ENCODE measurements around the gene PRG2. TPM values are rescaled to one million over a fixed set of nuclear protein-coding genes. Genes with fewer than 3 reads are reported as not detected.
"Not testable (repeated sequence)": the region's sequence is repeated elsewhere in the genome, so short reads cannot be mapped to it uniquely, and the experiment has no call there.

Gene PRG2
- total RNA-seq, 1 donor from 2014 or later, result not detected

DNA sequence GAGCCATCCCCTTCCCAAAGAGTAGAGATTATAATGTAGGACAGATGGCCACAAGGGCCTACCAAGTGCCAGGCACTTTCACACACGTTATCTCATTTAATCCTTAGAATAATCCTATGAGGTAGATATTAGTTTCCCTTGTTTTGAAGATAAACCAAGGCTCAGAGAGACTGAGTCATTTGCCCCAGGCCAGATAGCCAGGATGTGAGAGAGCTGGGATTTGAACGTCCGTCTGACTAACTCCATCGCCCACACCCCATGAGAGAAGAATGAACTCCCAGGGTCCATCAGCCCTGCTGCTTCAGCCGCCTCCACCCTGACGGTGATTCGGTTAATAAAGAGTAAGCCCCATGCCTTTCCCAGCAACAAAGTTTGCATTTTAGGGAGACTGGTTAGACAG is 20.2 kb downstream of the PRG2 start:
- DNase-seq (ENCODE audit: low read depth), result no peak

- no peak for DNase-seq (ENCODE audit: low read depth)
Measured at GRCh38 chr11:57368845-57369232, 21.6 kb downstream of the PRG2 start.

DNA sequence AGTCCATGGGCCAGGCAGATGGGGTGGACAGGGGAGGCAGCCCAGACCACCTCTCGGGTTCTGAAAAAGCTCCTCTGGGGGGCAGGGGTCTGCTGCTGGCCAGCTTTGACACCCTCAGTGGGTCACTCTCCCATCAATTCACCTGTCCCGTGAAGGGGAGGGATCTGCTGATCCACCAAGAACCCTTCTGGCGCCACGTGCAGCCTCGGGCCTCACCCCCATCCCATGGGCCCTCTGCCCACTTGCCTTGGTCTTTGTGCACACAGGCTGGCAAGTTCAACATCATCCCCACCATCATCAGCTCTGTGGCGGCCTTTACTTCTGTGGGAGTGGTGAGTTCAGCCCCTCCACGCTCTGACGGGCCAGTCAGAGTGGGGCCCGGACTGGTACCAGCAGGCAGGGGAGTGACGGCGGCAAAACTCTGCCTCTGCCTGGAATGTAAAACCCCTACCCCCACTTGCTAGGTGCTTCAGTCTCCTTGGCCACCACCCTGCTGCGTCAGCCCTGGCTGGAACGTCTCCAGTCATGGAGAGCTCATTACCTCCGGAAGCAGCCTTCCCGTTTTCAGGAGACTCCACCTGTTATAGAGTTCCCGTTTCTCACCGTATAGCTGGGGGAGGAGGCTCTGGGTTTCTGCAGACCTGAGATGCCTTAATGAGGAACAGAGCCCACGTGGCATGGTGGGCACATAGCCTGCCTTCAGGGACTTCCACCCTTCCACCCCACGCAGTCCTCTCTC is 22.2 kb downstream of the PRG2 start:
- no peak for DNase-seq (ENCODE audit: low read depth)

DNA sequence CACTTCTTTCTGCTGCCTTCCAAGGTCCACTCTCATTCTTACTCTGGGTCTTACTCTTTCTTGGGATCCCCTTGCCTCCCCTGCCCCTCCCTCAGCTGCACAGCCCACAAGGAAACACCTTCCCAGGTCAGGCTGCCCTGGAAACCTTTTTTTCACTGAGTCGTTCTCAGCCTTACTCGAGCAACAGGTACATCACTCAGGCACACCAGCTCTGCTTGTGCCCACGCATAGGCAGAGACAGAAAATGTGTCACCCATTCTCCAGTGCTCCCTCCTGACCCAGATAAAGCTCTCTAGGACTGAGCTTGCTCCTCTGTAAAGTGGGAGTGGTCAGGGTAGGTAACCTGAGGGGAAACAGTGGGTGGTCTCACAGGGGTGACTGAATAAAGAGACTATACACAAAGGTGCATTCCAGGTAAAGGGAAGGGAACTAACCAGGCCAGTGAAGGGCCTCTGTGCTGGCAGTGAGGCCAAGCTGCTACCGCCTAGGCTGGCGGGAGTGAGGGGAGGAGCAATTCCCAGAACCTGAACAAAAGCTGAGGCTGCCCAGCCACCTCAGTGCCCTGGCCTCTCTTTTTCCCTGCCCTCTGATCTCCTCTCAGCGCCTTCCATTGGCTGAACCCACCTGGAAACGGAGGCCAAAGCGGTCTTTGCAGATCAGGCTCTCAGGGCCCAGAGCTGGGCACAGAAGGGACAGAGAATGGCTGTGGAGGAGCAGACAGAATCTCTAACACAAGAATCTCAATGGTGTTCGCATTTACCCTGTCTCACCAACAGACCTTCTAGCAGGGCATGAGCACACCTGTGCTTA is 25.4 kb downstream of the PRG2 start:
- DNase-seq (ENCODE audit: low read depth), result no peak

DNA sequence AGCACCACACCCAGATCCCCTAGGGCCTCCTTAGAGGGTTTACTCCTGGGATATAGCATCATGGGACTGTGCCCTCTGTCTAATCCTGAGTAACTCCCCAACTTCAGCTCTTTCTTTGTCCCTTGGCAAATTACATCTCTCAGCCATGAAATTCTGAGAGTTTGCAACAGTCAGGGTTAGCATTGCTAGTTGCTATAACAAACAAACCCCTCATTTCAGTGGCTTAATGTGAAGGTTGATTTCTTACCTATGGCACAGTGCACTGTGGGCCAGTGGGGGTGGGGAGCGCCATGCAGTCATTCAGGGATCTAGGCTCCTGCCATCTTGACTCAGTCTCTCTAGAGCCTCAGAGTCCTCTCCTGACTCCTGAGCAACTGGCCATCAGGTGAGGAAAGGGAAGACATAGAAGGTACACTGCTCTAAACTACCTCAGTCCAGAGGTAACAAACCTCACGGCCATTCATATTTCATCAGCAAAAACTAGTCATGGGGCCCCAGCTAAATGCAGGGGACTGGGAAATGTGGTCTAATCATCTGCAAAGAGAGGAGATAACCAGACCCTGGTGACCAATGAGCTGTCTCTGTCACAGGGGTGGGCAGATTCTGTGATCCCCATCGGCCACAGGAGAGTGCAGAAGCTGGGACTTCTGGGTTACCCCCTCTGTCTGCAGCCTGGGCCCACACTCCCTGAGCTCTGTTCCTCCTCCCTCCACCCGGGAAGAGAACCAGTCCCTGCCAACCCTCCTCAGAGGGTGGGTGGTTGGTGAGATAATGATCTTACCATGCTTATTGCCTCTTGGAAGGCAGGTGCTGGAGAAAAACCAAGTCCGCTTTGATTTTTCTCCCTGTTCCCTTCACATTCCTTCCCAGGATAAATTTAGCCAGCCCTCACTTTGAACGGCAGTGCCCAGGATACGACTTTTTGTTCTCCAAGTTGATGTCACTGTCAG is 27.0 kb downstream of the PRG2 start:
- DNase-seq (ENCODE audit: low read depth), result no peak

DNA sequence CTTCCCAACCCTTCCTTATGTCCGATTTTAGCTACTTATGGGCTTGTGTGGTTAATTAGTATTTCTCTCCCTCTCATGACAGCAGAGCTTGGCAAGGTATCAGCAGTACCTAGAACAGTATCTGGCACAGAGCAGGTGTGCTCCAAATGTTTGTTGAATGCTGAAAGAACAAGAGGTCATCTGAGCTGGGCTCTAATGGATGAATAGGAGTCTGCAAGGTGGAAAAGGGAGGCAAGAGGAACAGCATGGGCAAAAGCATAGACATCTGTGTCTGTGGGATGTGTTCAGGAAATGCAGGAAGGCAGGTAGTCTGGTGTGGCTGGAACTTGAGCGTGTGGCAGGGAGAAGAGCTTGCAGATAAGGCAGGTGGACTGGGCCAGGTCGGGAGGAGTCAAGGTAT is 28.5 kb downstream of the PRG2 start:
- no peak for DNase-seq (ENCODE audit: low read depth)

DNA sequence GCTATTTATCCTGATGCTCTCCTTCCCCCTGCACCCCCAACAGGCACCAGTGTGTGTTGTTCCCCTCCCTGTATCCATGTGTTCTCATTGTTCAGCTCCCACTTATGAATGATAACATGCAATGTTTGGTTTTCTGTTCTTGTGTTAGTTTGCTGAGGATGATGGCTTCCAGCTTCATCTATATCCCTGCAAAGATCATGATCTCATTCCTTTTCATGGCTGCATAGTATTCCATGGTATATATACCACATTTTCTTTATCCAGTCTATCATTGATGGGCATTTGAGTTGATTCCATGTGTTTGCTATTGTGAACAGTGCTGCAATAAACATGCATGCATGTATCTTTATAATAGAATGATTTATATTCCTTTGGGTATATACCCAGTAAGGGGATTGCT is 29.0 kb downstream of the PRG2 start:
- DNase-seq (ENCODE audit: low read depth), result not testable (repeated sequence)

- no peak for DNase-seq (ENCODE audit: low read depth)
Measured at GRCh38 chr11:57360991-57361390, 29.5 kb downstream of the PRG2 start.

DNA sequence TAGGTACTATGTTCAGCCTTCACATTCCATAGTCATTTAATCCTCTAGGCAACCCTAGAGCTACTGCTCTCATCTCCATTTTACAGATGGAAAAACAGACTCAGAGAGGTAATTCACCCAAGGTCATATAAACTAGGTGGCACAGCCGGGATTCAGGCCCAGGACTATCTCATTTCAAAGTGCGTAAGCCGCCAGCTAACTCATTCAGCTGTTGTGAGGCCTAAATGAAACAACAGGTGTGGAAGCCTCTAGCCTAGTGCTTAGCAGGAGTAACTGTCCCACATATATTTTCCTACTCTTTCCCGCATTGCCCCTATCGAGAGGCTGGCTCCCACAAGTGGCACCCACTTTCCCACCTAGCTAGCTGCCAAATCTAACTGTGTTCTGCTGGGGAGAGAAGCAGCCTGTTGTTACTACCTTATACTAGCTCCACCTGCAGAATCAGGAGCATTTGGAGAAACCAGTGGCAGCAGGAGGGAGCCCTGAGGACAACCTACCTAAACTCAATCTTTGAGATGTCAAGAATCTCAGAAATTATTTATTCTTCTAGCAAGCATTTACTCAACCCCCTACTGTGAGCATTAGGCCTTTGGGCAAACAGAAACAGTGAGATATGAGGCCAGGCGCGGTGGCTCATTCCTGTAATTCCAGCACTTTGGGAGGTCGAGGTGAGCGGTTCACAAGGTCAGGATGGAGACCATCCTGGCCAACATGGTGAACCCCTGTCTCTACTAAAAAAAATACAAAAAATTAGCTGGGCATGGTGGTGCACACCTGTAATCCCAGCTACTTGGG is 30.4 kb downstream of the PRG2 start:
- DNase-seq (ENCODE audit: low read depth), result peak; percentile 85

- no peak for DNase-seq (ENCODE audit: low read depth)
Measured at GRCh38 chr11:57359396-57359795, 31.1 kb downstream of the PRG2 start.

DNA sequence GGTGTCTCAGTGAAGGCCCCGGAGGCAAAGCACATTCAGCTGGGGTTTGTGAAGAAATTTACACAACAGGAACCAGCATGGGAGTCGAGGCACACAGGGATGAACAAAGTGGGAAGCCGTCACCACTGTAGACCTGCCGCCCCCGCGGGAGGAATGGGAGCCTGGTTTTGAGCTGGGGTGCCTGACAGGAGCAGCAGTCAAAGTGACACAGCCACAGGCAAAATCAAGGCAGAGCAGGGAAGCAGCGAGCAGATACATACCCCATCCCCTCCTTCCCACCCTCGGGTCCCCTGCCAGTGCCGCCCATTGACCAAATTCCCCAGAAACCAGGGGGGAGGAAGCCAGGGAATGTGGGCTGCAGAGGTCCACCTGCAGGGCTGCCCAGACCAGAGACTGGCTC is 31.5 kb downstream of the PRG2 start:
- no peak for DNase-seq (ENCODE audit: low read depth)

GRCh38 chr11:57358543-57358961 is 31.9 kb downstream of the PRG2 start:
- DNase-seq (ENCODE audit: low read depth), result peak; percentile 68

DNA sequence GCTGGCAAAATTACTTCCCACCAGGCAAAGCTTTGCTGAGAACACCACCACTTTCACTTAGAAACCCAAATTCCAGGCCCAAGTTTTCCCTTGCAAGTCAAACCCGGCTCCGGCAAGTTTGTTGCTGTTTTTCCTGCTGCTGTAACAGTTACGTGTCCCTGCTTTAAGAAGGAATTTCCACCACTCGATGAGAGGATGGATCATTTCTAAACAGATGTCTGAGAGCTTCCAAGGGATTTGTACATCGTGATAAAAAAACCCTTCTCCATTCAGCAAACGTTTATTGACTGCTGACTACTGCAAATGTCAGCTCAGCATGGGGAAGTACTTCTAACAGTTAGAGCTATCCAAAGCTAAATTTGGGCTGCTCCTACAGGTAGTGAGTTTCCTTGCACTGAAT is 32.6 kb downstream of the PRG2 start:
- no peak for DNase-seq (ENCODE audit: low read depth)

DNA sequence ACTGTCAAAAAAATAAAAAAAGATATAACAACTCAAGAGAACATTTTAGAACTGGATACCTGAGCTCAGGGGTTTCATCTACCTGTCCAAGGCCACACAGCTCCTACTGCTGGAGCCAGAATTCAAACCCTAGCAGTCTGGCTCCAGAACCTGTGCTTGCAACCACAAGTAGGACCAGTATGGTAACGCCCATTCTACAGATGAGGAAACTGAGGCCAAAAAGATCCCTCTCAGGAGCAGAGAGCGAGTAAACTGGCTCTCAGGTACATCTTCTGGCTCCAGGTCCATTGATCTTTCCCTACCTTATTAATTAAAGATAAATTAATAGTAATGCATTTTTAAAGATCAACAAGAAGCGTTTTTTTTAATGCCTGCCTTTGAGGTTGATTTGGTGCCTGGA is 33.1 kb downstream of the PRG2 start:
- no peak for DNase-seq (ENCODE audit: low read depth)

- DNase-seq (ENCODE audit: low read depth), result no peak
Measured at GRCh38 chr11:57356268-57356667, 34.2 kb downstream of the PRG2 start.

DNA sequence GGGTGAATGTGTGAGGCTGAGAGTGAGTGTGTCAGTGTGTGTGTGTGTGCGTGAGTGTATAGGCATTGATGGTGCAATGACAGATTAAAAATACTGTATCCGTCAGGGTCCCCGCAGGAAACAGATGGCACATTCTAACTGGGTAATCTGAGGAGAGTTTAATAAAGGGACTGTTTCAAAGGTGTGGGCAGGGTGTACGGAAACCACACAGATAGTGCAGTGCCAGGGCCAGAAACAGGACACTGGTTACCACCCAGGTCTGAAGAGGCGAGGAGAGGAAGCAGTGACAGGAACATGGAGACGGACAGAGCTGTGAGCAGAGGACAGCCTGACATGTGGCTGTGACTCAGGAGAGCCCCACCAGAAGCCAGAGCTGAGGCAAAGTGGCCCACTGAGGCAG is 35.8 kb downstream of the PRG2 start:
- no peak for DNase-seq (ENCODE audit: low read depth)

- no peak for DNase-seq (ENCODE audit: low read depth)
Measured at GRCh38 chr11:57353852-57354251, 36.6 kb downstream of the PRG2 start.

- DNase-seq (ENCODE audit: low read depth), result no peak
Measured at GRCh38 chr11:57353446-57353845, 37.0 kb downstream of the PRG2 start.

DNA sequence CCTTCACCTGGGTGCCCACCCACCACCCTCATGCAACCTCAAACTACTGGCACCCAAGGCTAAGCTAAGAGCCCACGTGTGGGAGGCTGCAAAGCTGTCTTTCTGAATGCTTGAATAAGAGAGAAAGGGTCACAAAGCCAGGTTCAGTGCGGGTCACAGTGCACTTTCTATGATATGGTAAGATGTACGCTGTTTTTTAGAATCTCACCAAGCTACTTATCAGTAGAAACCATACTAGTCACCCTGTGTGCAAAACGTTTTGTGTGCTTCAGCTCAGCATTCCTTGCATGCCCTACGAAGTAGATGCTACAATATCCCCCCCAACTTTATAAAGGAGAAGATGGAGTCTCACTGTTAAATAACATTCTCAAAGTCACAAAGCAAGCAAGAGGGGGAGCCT is 37.4 kb downstream of the PRG2 start:
- DNase-seq (ENCODE audit: low read depth), result no peak

- DNase-seq (ENCODE audit: low read depth), result peak; percentile 39
Measured at GRCh38 chr11:57349491-57350274, 40.8 kb downstream of the PRG2 start.
